H1 (cell line): ENCODE results near the gene PDIA5. TPM values are rescaled to one million over a fixed set of nuclear protein-coding genes. Genes with fewer than 3 reads are reported as not detected.

Experiments
- FOSL1 ChIP-seq: IDR thresholded peaks from 2 replicates; pipeline ENCODE4 v1.6.1; 2011; ENCODE audit warnings: mild to moderate bottlenecking, low read depth, low read length, moderate library complexity; ENCODE audit not compliant: insufficient read depth
- HDAC2 ChIP-seq, 2 experiments: fragments of 300-600 bp in 1 of 2; sonication (generic) in 1 of 2; IDR thresholded peaks; 2 replicates each; pipeline ENCODE4 v1.6.1; 2011 to 2012; ENCODE audit warnings: low read depth in 2 of 2, low read length in 2 of 2, mild to moderate bottlenecking in 2 of 2, moderate library complexity in 2 of 2, borderline replicate concordance in 1 of 2, inconsistent platforms in 1 of 2
- JUN ChIP-seq: IDR thresholded peaks from 2 replicates; pipeline ENCODE4 v1.6.1; 2011; ENCODE audit warnings: low read depth, mild to moderate bottlenecking, improper control_type of control experiment, low read length
- JUND ChIP-seq: IDR thresholded peaks from 2 replicates; pipeline ENCODE4 v1.6.1; 2011; ENCODE audit warnings: mild to moderate bottlenecking, improper control_type of control experiment, low read length
- MAFK ChIP-seq: IDR thresholded peaks from 2 replicates; pipeline ENCODE4 v1.6.1; 2012; ENCODE audit warnings: low read depth, mild to moderate bottlenecking, improper control_type of control experiment, low read length
- SP1 ChIP-seq: IDR thresholded peaks from 2 replicates; pipeline ENCODE4 v1.6.1; 2011; ENCODE audit warnings: low read depth, low read length
- TAF1 ChIP-seq: IDR thresholded peaks from 2 replicates; pipeline ENCODE4 v1.6.1; 2011; ENCODE audit warnings: mild to moderate bottlenecking, low read depth, low read length
- TAF7 ChIP-seq: optimal IDR thresholded peaks from 2 replicates; pipeline ENCODE3; 2011; ENCODE audit warnings: low read depth, mild to moderate bottlenecking, inconsistent platforms, low read length, moderate library complexity, borderline replicate concordance
- TBP ChIP-seq: IDR thresholded peaks from 2 replicates; pipeline ENCODE4 v1.6.1; 2011; ENCODE audit warnings: low read depth, low read length, improper control_type of control experiment
- polyA plus RNA-seq, 7 experiments: library from polyadenylated mRNA; depleted of rRNA in 3 of 7; stranded (reverse) in 5 of 7; unstranded in 2 of 7; fragments of >200 nt in 5 of 7; fragments of 200-250 nt in 2 of 7; gene quantifications; 1 replicate in 5 of 7; 2 replicates in 1 of 7; 4 replicates in 1 of 7; pipeline versions ENCODE4 v1.2.1 to v1.2.3, GENCODE V29; 2011 to 2013; ENCODE audit warnings: missing spikeins in 2 of 7, mixed read lengths in 2 of 7
- total RNA-seq: library from RNA; stranded (reverse); fragmentation: NEBNext Ultra II Directional; extraction: Animal tissue kit (Norgen Biotek cat#: 25700); gene quantifications from 2 replicates; pipeline ENCODE4 v1.2.1, GENCODE V29; 2021
- TF ChIP-seq, protein P1 (sequence below): IDR thresholded peaks from 2 replicates; pipeline ENCODE4 v1.6.1; 2012; ENCODE audit warnings: low read length, inconsistent platforms

The PDIA5 gene
- total and polyA plus RNA-seq, 2 of the 8 experiments (the other 6 are each of a cell fraction or from before 2014, with no cell fraction given), result 18.2 to 32.8 TPM

DNA sequence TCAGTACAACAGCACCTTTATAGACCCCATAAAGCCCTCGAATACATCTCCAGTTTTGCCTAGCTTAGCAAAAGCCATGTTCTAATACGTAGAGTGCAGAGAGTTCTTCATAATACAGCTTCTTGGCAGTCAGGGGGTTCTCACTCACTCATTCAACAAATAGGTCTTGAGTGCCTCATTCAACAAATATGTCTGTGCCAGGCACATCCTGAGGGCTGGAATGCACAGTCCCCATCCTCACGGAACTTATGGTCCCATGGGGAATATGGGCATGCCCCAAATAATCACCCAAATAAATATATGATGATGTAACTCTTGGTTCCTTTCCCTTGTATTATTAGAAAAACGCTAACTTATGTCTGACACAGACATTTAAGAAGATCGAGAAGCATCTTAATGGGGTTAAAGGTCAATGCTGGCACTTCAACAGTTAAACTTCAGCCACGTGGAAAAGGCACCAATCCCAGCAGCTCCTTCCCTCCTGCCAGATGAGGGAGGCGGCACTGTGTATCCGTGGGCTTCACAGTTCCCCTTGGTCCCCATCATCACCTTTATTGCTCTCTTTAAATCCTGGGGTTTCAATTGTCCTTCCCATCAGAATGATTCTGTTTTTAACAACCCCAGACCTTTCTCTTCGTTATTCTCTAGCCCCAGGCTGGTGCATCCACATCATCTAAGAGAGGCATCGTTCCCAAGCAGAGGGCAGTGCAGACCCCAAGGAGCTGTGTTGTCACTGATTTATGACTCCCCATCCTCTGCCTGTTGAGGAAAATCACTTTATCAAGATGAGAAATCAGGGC lies 20.4 kb upstream of the PDIA5 start (continued):
- TF ChIP-seq HDAC2 (IDR thresholded peaks at IDR 0.05; ENCODE audit: borderline replicate concordance in 1 of 2, low read depth in 2 of 2, low read length in 2 of 2), result no peak
- TF ChIP-seq TBP, result no peak
- TF ChIP-seq JUN, result no peak
- TF ChIP-seq, protein P1, sequence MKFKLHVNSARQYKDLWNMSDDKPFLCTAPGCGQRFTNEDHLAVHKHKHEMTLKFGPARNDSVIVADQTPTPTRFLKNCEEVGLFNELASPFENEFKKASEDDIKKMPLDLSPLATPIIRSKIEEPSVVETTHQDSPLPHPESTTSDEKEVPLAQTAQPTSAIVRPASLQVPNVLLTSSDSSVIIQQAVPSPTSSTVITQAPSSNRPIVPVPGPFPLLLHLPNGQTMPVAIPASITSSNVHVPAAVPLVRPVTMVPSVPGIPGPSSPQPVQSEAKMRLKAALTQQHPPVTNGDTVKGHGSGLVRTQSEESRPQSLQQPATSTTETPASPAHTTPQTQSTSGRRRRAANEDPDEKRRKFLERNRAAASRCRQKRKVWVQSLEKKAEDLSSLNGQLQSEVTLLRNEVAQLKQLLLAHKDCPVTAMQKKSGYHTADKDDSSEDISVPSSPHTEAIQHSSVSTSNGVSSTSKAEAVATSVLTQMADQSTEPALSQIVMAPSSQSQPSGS, result no peak
- no peak for TF ChIP-seq TAF7
- TF ChIP-seq SP1, result no peak
- TF ChIP-seq MAFK, result no peak
- no peak for TF ChIP-seq TAF1
- TF ChIP-seq JUND, result no peak
- TF ChIP-seq FOSL1, result no peak
